ENCODE data around the gene UTS2B.

The UTS2B gene

DNA sequence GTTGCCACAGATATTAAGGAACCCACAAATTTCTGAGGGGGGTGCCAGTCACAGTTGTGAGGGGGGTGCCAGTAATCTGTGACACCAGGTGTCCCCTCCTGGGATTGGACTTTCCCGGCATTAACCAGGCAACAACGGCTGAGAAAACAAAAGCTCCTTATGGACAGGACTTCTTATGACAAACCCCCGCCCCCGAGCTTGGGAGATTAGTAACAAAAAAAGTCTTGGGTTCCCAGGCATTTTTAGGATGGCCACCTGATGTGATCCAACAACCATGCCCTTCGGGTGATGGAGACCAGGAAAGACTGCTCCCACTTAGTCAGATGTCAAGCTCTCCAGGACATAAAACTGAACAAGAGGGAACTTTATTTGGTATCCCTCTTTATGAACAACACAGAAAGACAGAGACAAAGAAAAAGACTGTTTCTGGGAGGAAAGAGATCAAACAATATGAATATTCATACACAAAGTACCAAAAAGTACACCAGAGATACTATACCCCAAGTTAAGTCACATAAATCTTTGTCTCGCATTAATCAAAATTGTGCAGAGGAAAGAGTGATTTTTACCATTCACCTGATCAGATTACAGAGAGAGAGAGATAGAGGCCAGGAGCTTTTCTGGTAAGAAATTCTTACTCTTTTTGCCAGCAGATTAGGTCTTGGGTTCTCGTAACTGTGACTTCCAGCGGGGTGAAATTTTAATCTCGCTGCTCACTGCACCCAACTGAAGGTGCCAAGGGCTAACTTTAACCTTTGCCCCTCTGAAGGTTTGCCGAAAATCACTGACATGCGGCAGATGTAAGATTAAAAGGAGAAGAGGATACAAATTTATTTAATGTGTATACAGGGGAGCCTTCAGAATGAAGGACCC, 69.7 kb downstream of the UTS2B start:
- no peak for DNase-seq (ENCODE audit: extremely low spot score)
- TF ChIP-seq FOXK2 (IDR thresholded peaks at IDR 0.05) (no peak), SP1 (IDR thresholded peaks at IDR 0.05) (no peak), SUZ12 (IDR thresholded peaks at IDR 0.05) (no peak), HDGF (IDR thresholded peaks at IDR 0.05; ENCODE audit: borderline replicate concordance) (no peak), TARDBP (IDR thresholded peaks at IDR 0.05) (no peak), L3MBTL2 (conservative IDR thresholded peaks at IDR 0.05) (no peak), NFRKB (IDR thresholded peaks at IDR 0.05) (no peak), LEF1 (IDR thresholded peaks at IDR 0.05; ENCODE audit: borderline replicate concordance) (no peak), CTBP1 (IDR thresholded peaks at IDR 0.05; ENCODE audit: borderline replicate concordance) (no peak), FOXM1 (IDR thresholded peaks at IDR 0.05; ENCODE audit: borderline replicate concordance) (no peak), BHLHE40 (IDR thresholded peaks at IDR 0.05; ENCODE audit: borderline replicate concordance) (no peak), ELF4 (IDR thresholded peaks at IDR 0.05) (no peak), FOXA1 (IDR thresholded peaks at IDR 0.05) (no peak), ZNF384 (IDR thresholded peaks at IDR 0.05) (no peak), ARNT (IDR thresholded peaks at IDR 0.05) (no peak)
- TF ChIP-seq, protein P1, sequence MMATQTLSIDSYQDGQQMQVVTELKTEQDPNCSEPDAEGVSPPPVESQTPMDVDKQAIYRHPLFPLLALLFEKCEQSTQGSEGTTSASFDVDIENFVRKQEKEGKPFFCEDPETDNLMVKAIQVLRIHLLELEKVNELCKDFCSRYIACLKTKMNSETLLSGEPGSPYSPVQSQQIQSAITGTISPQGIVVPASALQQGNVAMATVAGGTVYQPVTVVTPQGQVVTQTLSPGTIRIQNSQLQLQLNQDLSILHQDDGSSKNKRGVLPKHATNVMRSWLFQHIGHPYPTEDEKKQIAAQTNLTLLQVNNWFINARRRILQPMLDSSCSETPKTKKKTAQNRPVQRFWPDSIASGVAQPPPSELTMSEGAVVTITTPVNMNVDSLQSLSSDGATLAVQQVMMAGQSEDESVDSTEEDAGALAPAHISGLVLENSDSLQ (IDR thresholded peaks at IDR 0.05) = no peak
- ChIA-PET POLR2A (interaction anchor here (0.6 kb wide), 1 partner anchor 68 kb away, joined by 3 read pairs; no protein-coding TSS in a partner anchor), CTCF (no interaction called here)

DNA sequence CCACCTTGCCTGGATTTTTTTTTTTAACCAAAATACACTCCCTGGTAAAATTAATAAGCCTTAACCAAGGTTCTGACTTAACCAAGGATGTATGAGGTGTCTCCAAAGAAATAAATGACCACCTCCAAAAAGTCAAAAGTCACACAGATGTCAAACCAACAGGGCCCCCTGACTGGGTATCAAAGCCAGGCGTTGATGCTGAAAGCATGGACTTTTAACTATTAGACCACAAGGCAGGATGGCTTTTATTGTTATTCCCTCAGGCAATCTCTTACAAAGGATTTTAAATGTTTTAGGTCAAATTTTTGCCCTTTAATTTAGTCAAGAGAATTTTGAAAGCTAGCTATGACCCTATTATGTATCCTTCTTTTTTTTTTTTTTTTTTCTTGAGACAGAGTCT, 70.8 kb downstream of the UTS2B start:
- POLR2A ChIA-PET = no interaction called here
- DNase-seq (ENCODE audit: extremely low spot score) = no peak
- CTCF ChIA-PET = no interaction called here
- no peak for TF ChIP-seq FOXK2 (IDR thresholded peaks at IDR 0.05)
- TF ChIP-seq ARNT (IDR thresholded peaks at IDR 0.05) = no peak
- no peak for TF ChIP-seq NFRKB (IDR thresholded peaks at IDR 0.05)
- TF ChIP-seq CTBP1 (IDR thresholded peaks at IDR 0.05; ENCODE audit: borderline replicate concordance) = no peak
- no peak for TF ChIP-seq LEF1 (IDR thresholded peaks at IDR 0.05; ENCODE audit: borderline replicate concordance)
- no peak for TF ChIP-seq TARDBP (IDR thresholded peaks at IDR 0.05)
- TF ChIP-seq, protein P1 (IDR thresholded peaks at IDR 0.05) = no peak
- TF ChIP-seq SP1 (IDR thresholded peaks at IDR 0.05) = no peak
- no peak for TF ChIP-seq BHLHE40 (IDR thresholded peaks at IDR 0.05; ENCODE audit: borderline replicate concordance)
- TF ChIP-seq SUZ12 (IDR thresholded peaks at IDR 0.05) = no peak
- no peak for TF ChIP-seq ZNF384 (IDR thresholded peaks at IDR 0.05)
- TF ChIP-seq HDGF (IDR thresholded peaks at IDR 0.05; ENCODE audit: borderline replicate concordance) = no peak
- TF ChIP-seq L3MBTL2 (conservative IDR thresholded peaks at IDR 0.05) = no peak
- TF ChIP-seq FOXM1 (IDR thresholded peaks at IDR 0.05; ENCODE audit: borderline replicate concordance) = no peak
- no peak for TF ChIP-seq ELF4 (IDR thresholded peaks at IDR 0.05)
- TF ChIP-seq FOXA1 (IDR thresholded peaks at IDR 0.05) = no peak

- no peak for DNase-seq (ENCODE audit: extremely low spot score)
- no peak for TF ChIP-seq FOXM1 (IDR thresholded peaks at IDR 0.05; ENCODE audit: borderline replicate concordance)
- TF ChIP-seq HDGF (IDR thresholded peaks at IDR 0.05; ENCODE audit: borderline replicate concordance) = no peak
- no peak for TF ChIP-seq SUZ12 (IDR thresholded peaks at IDR 0.05)
- TF ChIP-seq FOXK2 (IDR thresholded peaks at IDR 0.05) = no peak
- no peak for TF ChIP-seq ELF4 (IDR thresholded peaks at IDR 0.05)
- TF ChIP-seq FOXA1 (IDR thresholded peaks at IDR 0.05) = no peak
- TF ChIP-seq LEF1 (IDR thresholded peaks at IDR 0.05; ENCODE audit: borderline replicate concordance) = no peak
- TF ChIP-seq TARDBP (IDR thresholded peaks at IDR 0.05) = no peak
- no peak for TF ChIP-seq ZNF384 (IDR thresholded peaks at IDR 0.05)
- no peak for TF ChIP-seq L3MBTL2 (conservative IDR thresholded peaks at IDR 0.05)
- TF ChIP-seq, protein P1 (IDR thresholded peaks at IDR 0.05) = no peak
- no peak for TF ChIP-seq CTBP1 (IDR thresholded peaks at IDR 0.05; ENCODE audit: borderline replicate concordance)
- no peak for TF ChIP-seq SP1 (IDR thresholded peaks at IDR 0.05)
- no peak for TF ChIP-seq BHLHE40 (IDR thresholded peaks at IDR 0.05; ENCODE audit: borderline replicate concordance)
- no peak for TF ChIP-seq NFRKB (IDR thresholded peaks at IDR 0.05)
- ChIA-PET POLR2A (no interaction called here), CTCF (no interaction called here)
Measured at GRCh38 chr3:191257286-191257685, 73.0 kb downstream of the UTS2B start.

- TF ChIP-seq FOXK2 (IDR thresholded peaks at IDR 0.05) (no peak), FOXM1 (IDR thresholded peaks at IDR 0.05; ENCODE audit: borderline replicate concordance) (no peak), BHLHE40 (IDR thresholded peaks at IDR 0.05; ENCODE audit: borderline replicate concordance) (no peak), SUZ12 (IDR thresholded peaks at IDR 0.05) (no peak), L3MBTL2 (conservative IDR thresholded peaks at IDR 0.05) (no peak), NFRKB (IDR thresholded peaks at IDR 0.05) (no peak), TARDBP (IDR thresholded peaks at IDR 0.05) (no peak), FOXA1 (IDR thresholded peaks at IDR 0.05) (no peak), ELF4 (IDR thresholded peaks at IDR 0.05) (no peak)
- TF ChIP-seq, protein P1 (IDR thresholded peaks at IDR 0.05) = no peak
- ChIA-PET CTCF (no interaction called here), POLR2A (no interaction called here)
- no peak for DNase-seq (ENCODE audit: extremely low spot score)
Measured at GRCh38 chr3:191256405-191256804, 73.9 kb downstream of the UTS2B start.

GRCh38 chr3:191255156-191255555, 75.2 kb downstream of the UTS2B start:
- no peak for DNase-seq (ENCODE audit: extremely low spot score)
- TF ChIP-seq NFRKB (IDR thresholded peaks at IDR 0.05) (no peak), ARNT (IDR thresholded peaks at IDR 0.05) (no peak), FOXK2 (IDR thresholded peaks at IDR 0.05) (no peak), SP1 (IDR thresholded peaks at IDR 0.05) (no peak), BHLHE40 (IDR thresholded peaks at IDR 0.05; ENCODE audit: borderline replicate concordance) (no peak), CTBP1 (IDR thresholded peaks at IDR 0.05; ENCODE audit: borderline replicate concordance) (no peak)
- POLR2A ChIA-PET = no interaction called here
- CTCF ChIA-PET = no interaction called here
